Prostate gland (tissue), 2 donors: ENCODE measurements around the gene ARHGEF2. TPM values are rescaled to one million over a fixed set of nuclear protein-coding genes. Genes with fewer than 3 reads are reported as not detected.

ENCODE experiments used
- DNase-seq: peaks from one replicate; pipeline ENCODE4 v3.0.0-alpha.2; 2019; ENCODE audit warnings: low spot score
- H3K27ac ChIP-seq, 2 donors: fragments of 200-600 bp; sonication (generic); 2 replicates each; pipeline ENCODE4 v1.5.1; 2017 to 2019
- H3K27me3 ChIP-seq: fragments of 200-600 bp; sonication (generic); replicated peaks from 2 replicates; pipeline ENCODE4 v1.5.1; 2019; ENCODE audit not compliant: insufficient read depth
- H3K36me3 ChIP-seq, 2 donors: fragments of 200-600 bp; sonication (generic); 1 replicate in 1 of 2; 2 replicates in 1 of 2; pipeline versions ENCODE4 v1.5.1 to v1.8.1; 2017 to 2019
- H3K4me1 ChIP-seq: fragments of 200-600 bp; sonication (generic); replicated peaks from 2 replicates; pipeline ENCODE4 v1.5.1; 2019
- H3K4me3 ChIP-seq, 2 donors: fragments of 200-600 bp; sonication (generic); 2 replicates each; pipeline ENCODE4 v1.5.1; 2017 to 2019
- H3K9me3 ChIP-seq: fragments of 200-600 bp; sonication (generic); 2 replicates; pipeline ENCODE4 v1.5.1; 2017
- POLR2A ChIP-seq: fragments of 450-650 bp; IDR thresholded peaks from one replicate; pipeline ENCODE4 v1.6.1; 2016; ENCODE audit warnings: antibody characterized with exemption, mild to moderate bottlenecking
- POLR2AphosphoS5 ChIP-seq: sonication (generic); formaldehyde crosslinking; IDR thresholded peaks from one replicate; pipeline ENCODE4 v1.6.1; 2017; ENCODE audit warnings: antibody characterized with exemption
- WGBS: methylation state at CpG from one replicate; pipeline ENCODE4 v1.1.5; 2018; 5-methylcytosine and 5-hydroxymethylcytosine counted together
- intact Hi-C: fragments of 100-400 bp; cut with DNase I; formaldehyde crosslinking; loops from one replicate; pipeline ENCODE4 v1.14.2; 2022
- total RNA-seq, 2 donors: library from RNA; depleted of rRNA; stranded (reverse); fragments of >200 nt; gene quantifications; one replicate each; pipeline ENCODE4 v1.1.0, GENCODE V29; 2016
- TF ChIP-seq, protein P1 (sequence below), 4 experiments: fragments of 200-600 bp in 2 of 4; fragments of 450-650 bp in 2 of 4; sonication (generic) in 2 of 4; IDR thresholded peaks; 1 replicate in 3 of 4; 2 replicates in 1 of 4; pipeline ENCODE4 v1.5.1; 2016 to 2019; ENCODE audit warnings: antibody characterized with exemption in 4 of 4, mild to moderate bottlenecking in 2 of 4, moderate library complexity in 2 of 4

Gene ARHGEF2
- total RNA-seq, 2 donors from 2014 or later: 35.8 to 66.2 TPM

DNA sequence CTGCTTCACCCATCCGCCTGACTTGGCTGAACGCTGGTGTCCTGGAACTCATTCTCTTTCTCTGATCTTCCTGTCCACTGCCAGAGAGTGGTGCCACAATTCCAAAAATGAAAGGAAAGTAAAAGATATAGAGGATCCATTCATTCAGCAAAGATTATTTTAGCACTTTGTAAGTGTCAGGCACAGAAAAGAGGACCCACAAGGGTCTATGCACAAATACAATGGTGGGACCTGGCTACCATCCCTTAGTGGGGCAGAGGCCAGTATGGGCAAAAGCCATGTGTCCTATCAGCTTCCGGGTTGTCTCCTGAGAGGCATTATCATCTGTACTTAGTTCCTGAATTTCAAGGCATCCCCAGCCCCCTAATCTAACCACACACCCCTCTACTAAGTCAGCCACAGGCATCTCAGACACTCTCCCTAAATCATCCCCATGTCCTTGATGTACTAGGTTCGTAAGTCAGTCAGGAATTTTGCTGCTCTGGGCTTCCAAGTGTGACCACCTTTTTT, 23.4 kb upstream of the ARHGEF2 start:
- intact Hi-C loops: no loop called here
- no peaks in the 10 kb centered on the region for H3K4me1 ChIP-seq
- H3K27ac ChIP-seq: no peak overlapping the region
- H3K4me3 ChIP-seq: no peak overlapping the region
- TF ChIP-seq POLR2A (no peak), POLR2AphosphoS5 (no peak)
- TF ChIP-seq, protein P1, sequence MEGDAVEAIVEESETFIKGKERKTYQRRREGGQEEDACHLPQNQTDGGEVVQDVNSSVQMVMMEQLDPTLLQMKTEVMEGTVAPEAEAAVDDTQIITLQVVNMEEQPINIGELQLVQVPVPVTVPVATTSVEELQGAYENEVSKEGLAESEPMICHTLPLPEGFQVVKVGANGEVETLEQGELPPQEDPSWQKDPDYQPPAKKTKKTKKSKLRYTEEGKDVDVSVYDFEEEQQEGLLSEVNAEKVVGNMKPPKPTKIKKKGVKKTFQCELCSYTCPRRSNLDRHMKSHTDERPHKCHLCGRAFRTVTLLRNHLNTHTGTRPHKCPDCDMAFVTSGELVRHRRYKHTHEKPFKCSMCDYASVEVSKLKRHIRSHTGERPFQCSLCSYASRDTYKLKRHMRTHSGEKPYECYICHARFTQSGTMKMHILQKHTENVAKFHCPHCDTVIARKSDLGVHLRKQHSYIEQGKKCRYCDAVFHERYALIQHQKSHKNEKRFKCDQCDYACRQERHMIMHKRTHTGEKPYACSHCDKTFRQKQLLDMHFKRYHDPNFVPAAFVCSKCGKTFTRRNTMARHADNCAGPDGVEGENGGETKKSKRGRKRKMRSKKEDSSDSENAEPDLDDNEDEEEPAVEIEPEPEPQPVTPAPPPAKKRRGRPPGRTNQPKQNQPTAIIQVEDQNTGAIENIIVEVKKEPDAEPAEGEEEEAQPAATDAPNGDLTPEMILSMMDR (IDR thresholded peaks at IDR 0.05): no peak
- no peaks in the 10 kb centered on the region for H3K36me3 ChIP-seq
- DNase-seq: no peak
- no peaks in the 10 kb centered on the region for H3K9me3 ChIP-seq
- WGBS: 46% methylated on average over 4 of the region's 4 CpGs
- no peaks in the 10 kb centered on the region for H3K27me3 ChIP-seq

DNA sequence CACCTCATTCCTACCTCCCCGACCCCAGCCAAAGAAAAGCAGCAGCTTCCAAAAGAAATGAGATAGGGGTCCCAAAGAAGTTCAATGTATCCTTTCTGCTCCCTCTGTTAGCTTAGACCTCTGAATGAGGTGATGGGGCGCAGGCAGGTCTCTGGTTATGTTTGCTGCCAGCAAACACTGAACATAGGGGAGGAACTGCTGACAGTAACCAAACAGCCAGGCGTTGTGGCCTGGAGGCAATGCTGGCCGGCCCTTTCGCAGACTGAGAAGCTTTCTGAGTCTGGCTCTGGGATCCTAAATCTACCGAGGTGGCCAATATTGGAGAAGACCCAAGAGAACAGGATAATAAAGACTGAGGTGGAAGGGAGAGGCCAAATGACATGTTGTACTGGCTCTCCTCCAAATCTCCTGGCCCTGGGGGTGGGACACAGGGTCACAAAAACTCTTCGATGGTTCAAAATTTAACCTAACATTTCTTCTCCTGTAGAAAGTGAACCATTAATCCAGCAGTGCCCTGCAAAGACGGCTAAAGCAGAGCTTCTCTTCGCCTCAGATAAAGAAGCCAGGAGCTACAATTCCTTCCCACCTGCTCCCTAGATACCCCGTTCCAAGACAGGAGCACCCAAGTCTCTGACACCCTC, 22.8 kb upstream of the ARHGEF2 start:
- no peak overlapping the region for H3K27ac ChIP-seq
- H3K9me3 ChIP-seq: no peaks in the 10 kb centered on the region
- intact Hi-C loops: no loop called here
- H3K36me3 ChIP-seq: no peaks in the 10 kb centered on the region
- H3K4me1 ChIP-seq: no peaks in the 10 kb centered on the region
- WGBS: 27% methylated on average over 10 of the region's 10 CpGs
- DNase-seq: no peak
- TF ChIP-seq, protein P1 (IDR thresholded peaks at IDR 0.05): no peak
- no peaks in the 10 kb centered on the region for H3K27me3 ChIP-seq
- H3K4me3 ChIP-seq: no peak overlapping the region

DNA sequence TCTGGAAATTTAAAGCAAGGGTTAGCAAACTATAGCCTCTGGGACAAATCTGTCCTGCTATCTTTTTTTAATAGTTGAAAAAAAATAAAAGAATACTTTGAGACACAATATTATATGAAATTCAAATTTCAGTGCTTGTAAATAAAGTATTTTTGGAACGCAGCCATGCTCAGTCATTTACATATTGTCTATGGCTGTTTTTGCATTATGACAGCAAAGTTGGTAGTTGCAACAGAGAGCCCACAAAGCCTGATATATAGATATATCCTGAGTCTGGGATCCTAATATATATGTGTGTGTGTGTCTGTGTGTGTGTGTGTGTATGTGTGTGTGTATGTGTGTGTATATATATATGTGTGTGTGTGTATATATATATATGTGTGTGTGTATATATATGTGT, 21.6 kb upstream of the ARHGEF2 start:
- 88% methylated on average over 1 of the region's 1 CpG for WGBS
- TF ChIP-seq POLR2A (no peak), POLR2AphosphoS5 (no peak)
- TF ChIP-seq, protein P1 (IDR thresholded peaks at IDR 0.05): no peak
- Histone ChIP-seq H3K4me3 (no peak overlapping the region), H3K27me3 (no peaks in the 10 kb centered on the region), H3K27ac (no peak overlapping the region), H3K9me3 (no peaks in the 10 kb centered on the region), H3K4me1 (no peaks in the 10 kb centered on the region), H3K36me3 (no peaks in the 10 kb centered on the region)
- intact Hi-C loops: no loop called here
- no peak for DNase-seq

DNA sequence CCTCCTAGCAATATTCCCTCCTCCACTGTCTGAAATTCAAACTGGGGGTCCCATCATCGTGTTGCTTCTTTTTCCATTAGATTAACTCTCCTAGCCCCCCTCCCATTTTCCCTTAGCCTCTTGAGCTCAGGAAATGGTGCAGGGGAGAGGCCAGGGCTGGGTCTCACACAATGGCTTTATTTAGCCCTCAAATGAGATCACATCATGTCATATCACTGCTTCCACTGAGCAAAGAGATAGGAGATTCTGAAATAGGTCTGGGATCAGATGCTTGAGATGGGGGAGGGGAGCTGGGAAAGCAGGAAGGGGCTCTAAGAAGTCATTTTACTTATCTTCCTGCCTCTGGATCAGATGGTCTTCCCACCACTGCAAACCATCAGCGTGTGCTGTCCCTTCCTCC, 17.8 kb upstream of the ARHGEF2 start:
- 49% methylated on average over 2 of the region's 2 CpGs for WGBS
- no peak for DNase-seq
- no peaks in the 10 kb centered on the region for H3K4me1 ChIP-seq
- H3K4me3 ChIP-seq: no peak overlapping the region
- H3K27ac ChIP-seq: no peak overlapping the region
- no peaks in the 10 kb centered on the region for H3K27me3 ChIP-seq
- intact Hi-C loops: no loop called here
- H3K9me3 ChIP-seq: no peaks in the 10 kb centered on the region
- no peak for TF ChIP-seq POLR2A
- TF ChIP-seq, protein P1 (IDR thresholded peaks at IDR 0.05): no peak
- no peak for TF ChIP-seq POLR2AphosphoS5
- no peaks in the 10 kb centered on the region for H3K36me3 ChIP-seq

DNA sequence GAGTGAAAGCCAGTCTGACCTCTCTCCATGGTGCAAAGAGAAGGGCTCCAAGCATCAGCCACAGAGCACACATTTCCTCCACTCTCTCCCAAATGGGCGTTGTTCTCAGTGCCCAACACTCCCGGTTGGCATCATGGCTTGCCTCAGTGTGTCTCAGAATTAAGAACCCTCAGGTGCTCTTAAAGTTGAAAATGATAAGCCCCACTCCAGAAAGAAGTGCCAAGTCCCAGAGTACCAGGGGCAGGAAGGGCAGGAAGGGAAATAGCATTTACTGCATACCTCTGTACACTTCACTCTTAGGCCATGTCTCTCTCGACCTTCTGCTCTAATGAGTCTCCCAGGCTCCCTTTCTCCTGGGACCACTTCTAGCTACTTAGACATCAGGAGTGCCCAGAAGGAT, 15.2 kb upstream of the ARHGEF2 start:
- intact Hi-C loops: no loop called here
- no peaks in the 10 kb centered on the region for H3K4me1 ChIP-seq
- no peak for TF ChIP-seq POLR2A
- TF ChIP-seq POLR2AphosphoS5: no peak
- TF ChIP-seq, protein P1 (IDR thresholded peaks at IDR 0.05): no peak
- H3K9me3 ChIP-seq: no peaks in the 10 kb centered on the region
- no peaks in the 10 kb centered on the region for H3K36me3 ChIP-seq
- WGBS: 80% methylated on average over 3 of the region's 3 CpGs
- DNase-seq: no peak
- H3K4me3 ChIP-seq: no peak overlapping the region
- H3K27me3 ChIP-seq: no peaks in the 10 kb centered on the region
- no peak overlapping the region for H3K27ac ChIP-seq
